Small intestine (tissue), 7 donors: ENCODE data around the gene GCH1. TPM values are rescaled to one million over a fixed set of nuclear protein-coding genes. Genes with fewer than 3 reads are reported as not detected.
A peak's percentile ranks its signal among the peaks of the same experiment; 100 is the strongest.

Experiments
- DNase-seq, 2 donors: peaks; one replicate each; pipeline versions ENCODE4 v3.0.0 to v3.0.0-alpha.2; 2013
- FAIRE-seq: peaks from 2 replicates; lab custom pipeline; 2012; peaks lifted over from hg19 to GRCh38; lab: Jason Lieb, UNC
- H3K27ac ChIP-seq, 3 donors: one replicate each; pipeline ENCODE4 v1.5.1; 2013; ENCODE audit warnings: low read length in 2 of 3, mild to moderate bottlenecking in 2 of 3, control low read depth in 1 of 3, inconsistent platforms in 1 of 3, low read depth in 1 of 3, moderate library complexity in 1 of 3
- H3K27me3 ChIP-seq, 3 donors: one replicate each; pipeline ENCODE4 v1.6.1; 2013; ENCODE audit warnings: low read length in 3 of 3, inconsistent platforms in 1 of 3; ENCODE audit not compliant: control insufficient read depth in 3 of 3, insufficient read depth in 3 of 3
- H3K36me3 ChIP-seq, 3 donors: one replicate each; pipeline ENCODE4 v1.6.1; 2013; ENCODE audit warnings: low read length in 3 of 3, inconsistent platforms in 1 of 3, low read depth in 1 of 3, mild to moderate bottlenecking in 1 of 3, moderate library complexity in 1 of 3; ENCODE audit not compliant: control insufficient read depth in 3 of 3, insufficient read depth in 2 of 3
- H3K4me1 ChIP-seq, 3 donors: one replicate each; pipeline ENCODE4 v1.6.1; 2013; ENCODE audit warnings: low read length in 2 of 3, inconsistent platforms in 1 of 3, low read depth in 1 of 3, mild to moderate bottlenecking in 1 of 3, moderate library complexity in 1 of 3; ENCODE audit not compliant: control insufficient read depth in 3 of 3, insufficient read depth in 2 of 3
- H3K4me3 ChIP-seq, 3 donors: one replicate each; pipeline ENCODE4 v1.5.1; 2013; ENCODE audit warnings: low read length in 3 of 3, control low read depth in 1 of 3, inconsistent platforms in 1 of 3, low read depth in 1 of 3, mild to moderate bottlenecking in 1 of 3, moderate library complexity in 1 of 3
- H3K9me3 ChIP-seq, 2 donors: one replicate each; pipeline ENCODE4 v1.6.1; 2013; ENCODE audit warnings: low read depth in 1 of 2, low read length in 1 of 2; ENCODE audit not compliant: control insufficient read depth in 2 of 2, insufficient read depth in 1 of 2
- WGBS, 3 donors: extraction: QIAGEN DNeasy Blood & Tissue Kit; methylation state at CpG; one replicate each; pipeline ENCODE4 v1.1.7; 2013; 5-methylcytosine and 5-hydroxymethylcytosine counted together
- polyA plus RNA-seq, 4 donors: library from polyadenylated mRNA; stranded (reverse) in 3 of 4; unstranded in 1 of 4; fragments of 200-250 nt in 3 of 4; fragments of 120-200 nt in 1 of 4; gene quantifications; one replicate each; pipeline versions ENCODE4 v1.2.1 to v1.2.3, GENCODE V29; 2013
- donor health status: healthy with polysubstance abuse.
- donor health status: control.
- donor health status: control.
- donor health status: Bipolar disorder and iron deficiency.
- donor health status: healthy.

Gene GCH1
- polyA plus RNA-seq, 4 donors: 15.0 to 47.4 (median 37.6) TPM

GRCh38 chr14:54822685-54823084, 79.9 kb downstream of the GCH1 start:
- FAIRE-seq: no peak
- H3K4me3 ChIP-seq: no peak overlapping the region
- H3K36me3 ChIP-seq: no peaks in the 10 kb centered on the region
- H3K27me3 ChIP-seq: no peaks in the 10 kb centered on the region
- DNase-seq: peak in 1 of 2 donors; percentile 20
- no peak overlapping the region for H3K27ac ChIP-seq
- H3K4me1 ChIP-seq: peaks cover 0 to 15% (median 0%) of the 10 kb centered on the region in 3 donors
- H3K9me3 ChIP-seq: peaks cover 0 to 7% of the 10 kb centered on the region in 2 donors

DNA sequence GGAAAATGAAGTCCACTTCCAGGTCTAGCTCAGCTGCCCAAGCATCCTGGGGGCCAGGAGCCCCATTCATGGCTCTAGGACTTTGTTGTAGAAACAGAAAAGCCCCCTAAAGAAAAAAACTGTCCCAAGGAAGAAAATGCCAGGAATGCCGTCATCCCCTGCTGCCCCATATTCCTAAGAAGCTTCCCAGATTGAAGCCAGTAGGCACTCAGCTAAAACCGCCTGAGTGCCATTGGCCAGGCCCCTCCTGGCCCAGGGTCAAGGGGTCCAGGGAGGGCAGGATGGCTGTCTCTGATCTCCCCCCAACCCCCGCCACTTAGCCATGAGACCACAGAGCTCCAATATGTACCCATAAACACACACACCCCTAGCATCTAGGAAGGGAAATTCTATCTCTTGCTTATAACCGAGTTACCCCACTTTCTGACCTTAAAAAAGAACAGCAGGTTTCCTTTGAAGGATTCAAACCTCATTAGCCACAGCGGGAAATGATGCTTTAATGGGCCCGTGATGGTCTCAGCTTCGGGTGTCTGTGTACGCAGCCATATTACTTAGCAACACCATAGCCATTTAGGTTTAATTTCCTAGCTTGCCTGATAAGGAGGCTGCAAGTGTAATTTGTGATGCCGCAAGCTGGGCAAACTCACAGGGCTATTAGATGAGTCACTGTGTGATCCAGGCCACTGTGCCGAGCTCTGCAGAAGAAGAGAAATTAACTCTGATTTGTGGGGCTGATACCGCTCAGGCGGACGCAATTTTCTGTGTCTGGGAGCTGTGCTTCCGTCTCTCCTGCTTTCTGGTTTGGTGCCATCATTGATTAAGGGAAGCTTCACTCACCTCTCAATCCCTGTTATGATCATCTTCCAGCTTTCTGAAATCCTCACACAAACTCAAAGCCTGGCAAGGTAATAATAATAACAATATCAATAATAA, 84.2 kb downstream of the GCH1 start:
- peaks cover 0 to 7% of the 10 kb centered on the region in 2 donors for H3K9me3 ChIP-seq
- 14 to 51% (median 31%) methylated on average over 14 of the region's 14 CpGs for WGBS, 3 donors
- H3K4me1 ChIP-seq: peaks cover 0 to 16% (median 0%) of the 10 kb centered on the region in 3 donors
- no peak overlapping the region for H3K4me3 ChIP-seq
- DNase-seq: peak; percentile 88 to 91
- no peaks in the 10 kb centered on the region for H3K27me3 ChIP-seq
- no peak for FAIRE-seq
- H3K36me3 ChIP-seq: no peaks in the 10 kb centered on the region
- H3K27ac ChIP-seq: peak overlapping the region in 1 of 3 donors; percentile 70

GRCh38 chr14:54817506-54817905, 85.1 kb downstream of the GCH1 start:
- DNase-seq: no peak
- H3K4me3 ChIP-seq: no peak overlapping the region
- no peaks in the 10 kb centered on the region for H3K27me3 ChIP-seq
- no peaks in the 10 kb centered on the region for H3K9me3 ChIP-seq
- 96 to 97% (median 96%) methylated on average over 5 of the region's 5 CpGs for WGBS, 3 donors
- peak overlapping the region in 1 of 3 donors; percentile 60 for H3K27ac ChIP-seq
- FAIRE-seq: no peak
- H3K36me3 ChIP-seq: no peaks in the 10 kb centered on the region
- H3K4me1 ChIP-seq: peaks cover 0 to 16% (median 0%) of the 10 kb centered on the region in 3 donors

DNA sequence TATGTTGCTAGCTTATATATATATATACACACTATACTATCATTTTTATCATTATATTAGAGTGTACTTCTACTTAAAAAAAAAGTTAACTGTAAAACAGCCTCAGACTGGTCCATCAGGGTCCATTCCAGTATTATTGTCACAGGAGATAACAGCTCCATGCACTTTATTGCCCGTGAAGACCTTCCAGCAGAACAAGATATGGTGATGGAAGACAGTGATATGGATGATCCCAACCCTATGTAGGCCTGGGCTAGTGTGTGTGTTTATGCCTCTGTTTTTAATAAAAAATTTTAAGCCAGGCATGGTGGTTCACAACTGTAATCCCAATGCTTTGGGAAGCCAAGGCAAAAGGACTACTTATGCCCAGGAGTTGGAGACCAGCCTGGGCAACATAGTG, 86.2 kb downstream of the GCH1 start:
- Histone ChIP-seq H3K4me1 (peaks cover 0 to 16% (median 0%) of the 10 kb centered on the region in 3 donors), H3K9me3 (no peaks in the 10 kb centered on the region), H3K36me3 (no peaks in the 10 kb centered on the region), H3K4me3 (no peak overlapping the region), H3K27ac (no peak overlapping the region), H3K27me3 (no peaks in the 10 kb centered on the region)
- 59 to 76% (median 71%) methylated on average over 1 of the region's 1 CpG for WGBS, 3 donors
- DNase-seq (no peak), FAIRE-seq (no peak)

DNA sequence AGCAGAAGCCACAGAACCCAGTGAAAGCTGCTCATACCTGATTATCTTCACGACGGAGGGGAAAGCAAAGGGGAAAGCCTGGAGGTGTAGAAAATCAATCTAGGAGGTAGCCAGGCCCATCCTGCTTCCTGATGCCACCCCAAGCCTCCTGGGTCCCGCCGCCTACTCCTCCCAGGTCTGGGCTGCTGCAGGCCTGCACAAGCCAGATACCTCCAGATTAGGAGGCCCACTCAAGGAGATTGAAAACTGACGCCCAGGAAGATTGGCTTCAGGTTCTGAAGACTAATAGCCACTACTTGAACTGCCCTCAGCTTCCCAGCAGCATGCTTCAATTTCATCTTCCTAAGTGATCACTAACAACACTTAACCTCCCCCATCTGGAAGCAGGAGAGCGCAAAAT, 87.1 kb downstream of the GCH1 start:
- H3K4me3 ChIP-seq: no peak overlapping the region
- H3K36me3 ChIP-seq: no peaks in the 10 kb centered on the region
- FAIRE-seq: no peak
- 91 to 97% (median 93%) methylated on average over 6 of the region's 6 CpGs for WGBS, 3 donors
- peaks cover 0 to 16% (median 0%) of the 10 kb centered on the region in 3 donors for H3K4me1 ChIP-seq
- H3K27ac ChIP-seq: no peak overlapping the region
- DNase-seq: no peak
- no peaks in the 10 kb centered on the region for H3K9me3 ChIP-seq
- no peaks in the 10 kb centered on the region for H3K27me3 ChIP-seq

- H3K4me1 ChIP-seq: peaks cover 0 to 16% (median 0%) of the 10 kb centered on the region in 3 donors
- no peak overlapping the region for H3K27ac ChIP-seq
- FAIRE-seq (no peak), DNase-seq (no peak)
- no peak overlapping the region for H3K4me3 ChIP-seq
- 80 to 93% (median 83%) methylated on average over 12 of the region's 12 CpGs for WGBS, 3 donors
- H3K27me3 ChIP-seq: no peaks in the 10 kb centered on the region
- no peaks in the 10 kb centered on the region for H3K36me3 ChIP-seq
- no peaks in the 10 kb centered on the region for H3K9me3 ChIP-seq
These were observed 87.6 kb downstream of the GCH1 start for GRCh38 chr14:54815016-54815415.

DNA sequence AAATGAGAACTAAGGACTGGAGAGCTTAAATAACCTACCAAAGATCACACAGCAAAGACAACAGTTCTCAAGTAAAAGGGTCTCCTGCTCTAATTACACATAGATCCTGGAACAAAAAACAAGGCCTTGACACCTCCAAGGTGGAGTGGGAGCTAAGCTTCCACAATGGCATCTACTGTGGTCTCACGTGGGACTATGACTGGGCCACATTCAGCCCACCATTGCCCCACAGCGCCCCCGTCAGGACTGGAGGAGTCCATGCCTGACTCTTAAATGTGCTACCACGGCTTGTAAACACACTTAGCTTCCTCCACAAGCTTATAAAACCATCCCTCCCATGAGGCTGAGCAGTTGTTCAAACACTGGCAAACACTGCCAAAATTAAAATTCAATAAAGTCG, 88.5 kb downstream of the GCH1 start:
- H3K27me3 ChIP-seq: no peaks in the 10 kb centered on the region
- peaks cover 0 to 15% (median 0%) of the 10 kb centered on the region in 3 donors for H3K4me1 ChIP-seq
- H3K4me3 ChIP-seq: no peak overlapping the region
- no peaks in the 10 kb centered on the region for H3K9me3 ChIP-seq
- DNase-seq: no peak
- H3K27ac ChIP-seq: no peak overlapping the region
- WGBS, 3 donors: 67 to 72% (median 70%) methylated on average over 5 of the region's 5 CpGs
- no peaks in the 10 kb centered on the region for H3K36me3 ChIP-seq
- no peak for FAIRE-seq

DNA sequence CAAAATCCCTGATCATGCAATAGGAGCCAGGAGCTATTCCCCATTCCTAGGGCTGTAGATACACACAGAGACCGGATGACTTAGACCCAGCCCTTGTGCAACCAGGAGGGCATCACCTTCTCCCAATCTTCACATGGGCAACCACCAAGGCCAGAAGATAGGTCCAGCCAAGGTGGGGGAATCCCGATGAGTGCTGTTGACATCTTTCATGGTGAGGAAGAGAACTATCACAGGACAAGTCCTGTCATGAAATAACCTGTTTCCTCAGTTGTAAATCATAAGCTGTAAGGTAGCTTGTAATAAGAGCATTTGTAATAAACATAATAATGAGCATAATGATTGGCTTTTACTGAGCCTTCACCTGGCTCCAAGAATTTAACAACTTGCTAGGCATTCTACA, 89.5 kb downstream of the GCH1 start:
- FAIRE-seq: no peak
- Histone ChIP-seq H3K27me3 (no peaks in the 10 kb centered on the region), H3K36me3 (no peaks in the 10 kb centered on the region), H3K4me3 (no peak overlapping the region), H3K9me3 (no peaks in the 10 kb centered on the region), H3K4me1 (peaks cover 0 to 5% (median 0%) of the 10 kb centered on the region in 3 donors), H3K27ac (no peak overlapping the region)
- WGBS, 3 donors: 77 to 92% (median 90%) methylated on average over 2 of the region's 2 CpGs
- DNase-seq: no peak
